Muscle layer of colon (tissue), 2 donors: Measurements from ENCODE around the gene TIGD7.
"Not testable (repeated sequence)": the region's sequence is repeated elsewhere in the genome, so short reads cannot be mapped to it uniquely, and the experiment has no call there.

Source experiments
- H3K27ac ChIP-seq: one replicate; pipeline ENCODE4 v1.7.0; 2013; ENCODE audit warnings: low read depth, mild to moderate bottlenecking, low read length, moderate library complexity
- H3K27me3 ChIP-seq, 2 donors: one replicate each; pipeline ENCODE4 v1.7.0; 2013; ENCODE audit warnings: low read length in 2 of 2, mild to moderate bottlenecking in 2 of 2; ENCODE audit not compliant: insufficient read depth in 2 of 2, control insufficient read depth in 1 of 2
- H3K36me3 ChIP-seq: one replicate; pipeline ENCODE4 v1.7.0; 2013; ENCODE audit warnings: mild to moderate bottlenecking, low read length; ENCODE audit not compliant: insufficient read depth
- H3K4me1 ChIP-seq: one replicate; pipeline ENCODE4 v1.7.0; 2013; ENCODE audit warnings: mild to moderate bottlenecking, low read length; ENCODE audit not compliant: insufficient read depth
- H3K4me3 ChIP-seq, 2 donors: one replicate each; pipeline ENCODE4 v1.7.0; 2013; ENCODE audit warnings: low read length in 2 of 2, low read depth in 1 of 2, mild to moderate bottlenecking in 1 of 2, moderate library complexity in 1 of 2
- H3K9ac ChIP-seq: one replicate; pipeline ENCODE4 v1.7.0; 2013; ENCODE audit warnings: low read length
- H3K9me3 ChIP-seq: one replicate; pipeline ENCODE4 v1.7.0; 2013; ENCODE audit warnings: mild to moderate bottlenecking, low read length
- donor health status: abdominal sarcoma.
- donor health status: Adenocarcinoma of cecum.

TIGD7 gene

DNA sequence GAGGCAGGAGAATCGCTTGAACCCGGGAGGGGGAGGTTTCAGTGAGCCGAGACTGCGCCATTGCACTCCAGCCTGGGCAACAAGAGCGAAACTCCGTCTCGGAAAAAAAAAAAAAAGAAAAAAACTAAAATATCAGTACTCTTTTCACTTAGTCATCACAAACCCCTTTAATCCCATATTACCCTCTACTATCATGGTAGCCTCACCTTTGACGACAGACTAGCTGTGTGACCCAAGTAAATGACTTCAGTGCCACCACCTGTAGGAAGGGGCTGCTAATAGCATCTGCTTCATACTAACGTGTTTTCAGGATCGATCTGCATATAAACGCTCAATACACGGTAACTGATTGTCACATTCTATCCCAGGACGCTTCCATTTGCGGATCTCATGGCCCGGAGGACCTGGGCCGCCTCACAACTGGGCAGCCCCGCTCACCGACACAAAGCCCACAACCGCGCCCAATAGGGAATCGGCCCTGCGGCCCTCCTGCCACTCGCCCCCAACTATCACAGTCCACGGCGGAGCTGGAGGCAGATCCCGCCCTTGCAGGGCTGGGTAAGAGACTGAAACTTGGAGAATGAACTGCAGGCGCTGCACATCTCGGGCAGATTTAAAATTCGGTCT, 23.0 kb downstream of the TIGD7 start:
- H3K27ac ChIP-seq = peak overlapping the region; percentile 87
- H3K27me3 ChIP-seq = no peaks in the 10 kb centered on the region
- peaks cover 28% of the 10 kb centered on the region for H3K4me1 ChIP-seq
- peak overlapping the region; percentile 85 for H3K9ac ChIP-seq
- H3K4me3 ChIP-seq = peak overlapping the region; percentile 73 to 93
- no peaks in the 10 kb centered on the region for H3K9me3 ChIP-seq
- H3K36me3 ChIP-seq = peaks cover 24% of the 10 kb centered on the region

DNA sequence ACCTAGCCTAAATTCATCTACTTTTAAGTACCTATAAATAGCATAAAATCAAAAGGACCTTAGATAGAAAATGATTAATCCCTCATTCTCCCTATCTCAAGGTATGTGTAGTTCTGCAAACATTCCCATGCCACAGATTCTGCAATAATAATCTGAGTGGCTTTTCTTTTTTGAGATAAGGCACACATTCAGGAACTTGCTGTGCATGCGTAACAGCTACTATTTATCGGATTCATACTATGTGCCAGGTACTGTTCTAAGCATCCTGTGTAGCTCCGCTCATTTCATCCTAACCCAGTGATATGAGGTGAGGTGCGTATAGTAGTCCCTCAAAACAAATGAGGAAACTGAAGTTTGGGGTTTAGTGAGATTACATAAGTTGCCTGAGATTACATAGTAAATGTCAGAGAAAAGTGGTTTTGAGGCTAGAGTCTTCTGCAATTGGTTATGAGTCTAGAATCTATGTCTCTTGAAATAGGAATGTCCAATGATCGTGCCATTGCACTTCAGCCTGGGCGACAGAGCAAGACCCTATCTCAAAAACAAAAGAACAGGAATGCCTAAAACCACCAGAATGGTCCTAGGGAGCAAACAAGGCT, 23.9 kb downstream of the TIGD7 start:
- no peaks in the 10 kb centered on the region for H3K9me3 ChIP-seq
- H3K9ac ChIP-seq = no peak overlapping the region
- H3K36me3 ChIP-seq = peaks cover 17% of the 10 kb centered on the region
- H3K27ac ChIP-seq = no peak overlapping the region
- no peak overlapping the region for H3K4me3 ChIP-seq
- peaks cover 28% of the 10 kb centered on the region for H3K4me1 ChIP-seq
- no peaks in the 10 kb centered on the region for H3K27me3 ChIP-seq

DNA sequence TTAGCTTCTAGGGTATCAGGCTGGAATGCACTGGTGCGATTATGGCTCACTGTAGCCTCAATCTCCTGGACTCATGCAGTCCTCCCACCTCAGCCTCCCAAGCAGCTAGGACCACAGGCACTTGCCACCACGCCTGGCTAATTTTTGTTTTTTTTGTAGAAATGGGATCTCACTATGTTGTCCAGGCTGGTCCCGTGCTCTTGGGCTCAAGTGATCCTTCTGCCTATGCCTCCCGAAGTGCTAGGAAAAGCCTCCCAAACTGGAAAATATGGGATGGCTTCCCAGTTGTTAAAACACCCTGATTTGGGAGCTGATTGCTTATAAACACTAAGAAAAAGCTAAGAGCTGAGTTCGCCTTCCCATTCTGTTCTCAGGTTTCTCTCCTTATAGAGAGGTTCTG, 28.6 kb downstream of the TIGD7 start:
- Histone ChIP-seq H3K36me3 (no peaks in the 10 kb centered on the region), H3K9ac (no peak overlapping the region), H3K4me3 (no peak overlapping the region), H3K27ac (no peak overlapping the region), H3K4me1 (peaks cover 3% of the 10 kb centered on the region), H3K27me3 (no peaks in the 10 kb centered on the region), H3K9me3 (no peaks in the 10 kb centered on the region)

DNA sequence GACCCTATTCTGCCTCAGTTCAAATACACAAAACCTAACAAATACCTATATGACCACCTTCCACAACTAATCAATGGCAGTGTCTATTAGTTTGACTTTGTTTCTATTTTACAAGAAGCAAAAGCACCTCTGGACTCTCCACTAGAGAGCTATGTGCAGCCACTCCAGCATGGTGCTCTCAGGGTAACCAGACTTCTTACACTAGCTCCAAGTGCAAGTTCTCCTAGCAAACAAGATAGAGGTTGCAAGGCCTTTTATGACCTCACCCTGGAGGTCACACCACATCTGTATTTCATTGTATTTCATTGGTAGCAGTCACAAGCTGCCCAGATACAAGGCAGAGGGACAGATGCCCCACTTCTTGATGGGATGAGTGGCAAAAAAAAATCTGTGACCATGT, 30.3 kb downstream of the TIGD7 start:
- no peaks in the 10 kb centered on the region for H3K9me3 ChIP-seq
- H3K27ac ChIP-seq = no peak overlapping the region
- H3K36me3 ChIP-seq = no peaks in the 10 kb centered on the region
- no peaks in the 10 kb centered on the region for H3K4me1 ChIP-seq
- H3K4me3 ChIP-seq = no peak overlapping the region
- no peaks in the 10 kb centered on the region for H3K27me3 ChIP-seq
- H3K9ac ChIP-seq = no peak overlapping the region

DNA sequence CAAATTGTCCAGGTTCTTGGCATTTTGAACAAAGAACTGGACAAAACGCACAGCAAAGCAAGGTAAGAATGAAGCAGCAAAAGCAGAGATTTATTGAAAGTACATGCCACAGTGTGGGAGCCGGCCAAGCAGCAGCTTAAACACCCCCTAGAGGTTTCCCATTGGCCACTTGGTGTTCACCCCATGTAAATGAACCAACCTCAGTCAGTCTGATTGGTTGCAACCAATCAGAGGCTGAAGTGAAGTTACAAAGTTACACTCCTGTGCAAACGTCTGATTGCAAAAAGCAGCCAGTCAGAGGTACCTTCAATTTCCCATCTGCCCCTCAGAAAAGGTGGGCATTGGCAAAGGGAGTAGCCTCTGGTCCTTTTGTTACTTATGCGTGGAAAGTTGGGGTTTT, 30.7 kb downstream of the TIGD7 start:
- Histone ChIP-seq H3K27me3 (no peaks in the 10 kb centered on the region), H3K4me1 (no peaks in the 10 kb centered on the region), H3K9me3 (no peaks in the 10 kb centered on the region), H3K4me3 (no peak overlapping the region), H3K9ac (no peak overlapping the region), H3K27ac (no peak overlapping the region), H3K36me3 (no peaks in the 10 kb centered on the region)

DNA sequence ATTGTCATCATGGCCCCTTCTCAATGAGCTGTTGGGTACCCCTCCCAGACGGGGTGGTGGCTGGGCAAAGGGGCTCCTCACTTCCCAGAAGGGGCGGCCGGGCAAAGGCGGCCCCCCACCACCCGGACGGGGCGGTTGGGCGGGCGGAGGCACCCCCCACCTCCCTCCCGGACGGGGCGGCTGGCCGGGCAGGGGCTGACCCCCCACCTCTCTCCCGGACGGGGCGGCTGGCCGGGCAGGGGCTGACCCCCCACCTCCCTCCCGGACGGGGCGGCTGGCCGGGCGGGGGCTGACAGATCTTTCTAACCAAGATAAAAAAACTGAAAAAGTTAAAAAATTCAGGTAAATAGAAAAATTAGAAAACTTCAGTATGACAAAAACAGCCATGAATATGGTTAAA, 33.9 kb downstream of the TIGD7 start:
- not testable (repeated sequence) for H3K4me1 ChIP-seq, H3K4me3 ChIP-seq, H3K9ac ChIP-seq, H3K36me3 ChIP-seq, H3K9me3 ChIP-seq, H3K27ac ChIP-seq, H3K27me3 ChIP-seq

DNA sequence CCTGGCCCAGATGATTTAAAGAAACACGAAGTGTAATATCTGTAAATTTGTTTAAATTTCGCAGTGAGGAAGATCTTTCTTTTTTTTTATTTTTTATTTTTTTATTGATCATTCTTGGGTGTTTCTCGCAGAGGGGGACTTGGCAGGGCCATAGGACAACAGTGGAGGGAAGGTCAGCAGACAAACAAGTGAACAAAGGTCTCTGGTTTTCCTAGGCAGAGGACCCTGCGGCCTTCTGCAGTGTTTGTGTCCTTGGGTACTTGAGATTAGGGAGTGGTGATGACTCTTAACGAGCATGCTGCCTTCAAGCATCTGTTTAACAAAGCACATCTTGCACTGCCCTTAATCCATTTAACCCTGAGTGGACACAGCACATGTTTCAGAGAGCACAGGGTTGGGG, 34.5 kb downstream of the TIGD7 start:
- not testable (repeated sequence) for H3K4me1 ChIP-seq, H3K4me3 ChIP-seq, H3K9me3 ChIP-seq, H3K9ac ChIP-seq, H3K36me3 ChIP-seq, H3K27ac ChIP-seq, H3K27me3 ChIP-seq

DNA sequence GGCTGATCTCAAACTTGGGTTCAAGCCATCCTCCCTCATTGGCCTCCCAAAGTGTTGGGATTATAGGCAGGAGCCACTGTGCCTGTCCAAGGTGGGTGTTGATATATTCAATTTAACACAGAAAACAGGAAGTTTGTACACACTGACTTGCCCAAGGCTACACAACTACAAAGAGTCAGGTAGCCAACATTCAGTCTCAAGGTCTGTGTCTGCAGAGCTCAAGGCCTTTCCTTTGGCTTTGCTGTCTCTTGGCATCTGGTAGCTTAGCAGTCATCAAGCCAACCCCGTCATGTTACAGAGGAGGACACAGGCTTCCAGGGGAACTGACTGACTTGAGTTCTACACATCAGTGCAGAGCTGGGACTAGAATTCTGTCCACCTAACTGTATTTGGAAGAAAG, 36.9 kb downstream of the TIGD7 start:
- H3K27ac ChIP-seq = no peak overlapping the region
- H3K9me3 ChIP-seq = no peaks in the 10 kb centered on the region
- no peaks in the 10 kb centered on the region for H3K27me3 ChIP-seq
- no peaks in the 10 kb centered on the region for H3K36me3 ChIP-seq
- H3K4me3 ChIP-seq = no peak overlapping the region
- no peak overlapping the region for H3K9ac ChIP-seq
- peaks cover 13% of the 10 kb centered on the region for H3K4me1 ChIP-seq

DNA sequence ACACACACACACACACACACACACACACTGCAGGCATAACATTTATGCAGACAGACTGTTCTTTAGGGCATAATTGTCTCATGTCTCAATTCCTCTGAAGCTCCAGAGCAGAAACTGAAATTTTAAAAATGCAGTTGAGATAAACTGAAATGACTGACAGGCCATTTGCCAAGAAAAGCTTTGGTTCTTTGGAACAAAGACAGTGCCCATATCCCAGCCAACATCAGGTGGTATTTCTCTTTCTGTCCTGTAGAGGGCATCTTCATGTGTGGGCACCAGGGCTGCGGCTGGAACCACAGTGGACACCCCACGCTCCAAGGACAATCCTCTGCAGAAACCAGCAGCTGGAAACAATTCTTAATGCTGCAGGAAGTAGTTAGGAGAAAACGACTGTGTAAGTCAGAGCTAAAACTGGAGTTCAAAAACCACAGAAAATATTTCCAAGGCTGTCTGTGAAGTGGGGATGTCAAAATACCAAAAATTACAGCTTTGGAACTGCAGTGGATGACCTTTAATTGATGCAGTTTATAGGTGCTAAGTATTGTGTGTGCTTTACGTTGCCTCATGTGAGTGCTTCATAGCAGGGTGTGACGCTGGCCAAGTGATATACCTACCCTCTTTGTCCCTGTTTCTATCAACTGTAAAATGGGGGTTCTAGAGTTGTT, 38.2 kb downstream of the TIGD7 start:
- H3K9ac ChIP-seq = no peak overlapping the region
- H3K9me3 ChIP-seq = no peaks in the 10 kb centered on the region
- no peaks in the 10 kb centered on the region for H3K36me3 ChIP-seq
- peaks cover 13% of the 10 kb centered on the region for H3K4me1 ChIP-seq
- H3K27me3 ChIP-seq = no peaks in the 10 kb centered on the region
- H3K4me3 ChIP-seq = no peak overlapping the region
- H3K27ac ChIP-seq = no peak overlapping the region

DNA sequence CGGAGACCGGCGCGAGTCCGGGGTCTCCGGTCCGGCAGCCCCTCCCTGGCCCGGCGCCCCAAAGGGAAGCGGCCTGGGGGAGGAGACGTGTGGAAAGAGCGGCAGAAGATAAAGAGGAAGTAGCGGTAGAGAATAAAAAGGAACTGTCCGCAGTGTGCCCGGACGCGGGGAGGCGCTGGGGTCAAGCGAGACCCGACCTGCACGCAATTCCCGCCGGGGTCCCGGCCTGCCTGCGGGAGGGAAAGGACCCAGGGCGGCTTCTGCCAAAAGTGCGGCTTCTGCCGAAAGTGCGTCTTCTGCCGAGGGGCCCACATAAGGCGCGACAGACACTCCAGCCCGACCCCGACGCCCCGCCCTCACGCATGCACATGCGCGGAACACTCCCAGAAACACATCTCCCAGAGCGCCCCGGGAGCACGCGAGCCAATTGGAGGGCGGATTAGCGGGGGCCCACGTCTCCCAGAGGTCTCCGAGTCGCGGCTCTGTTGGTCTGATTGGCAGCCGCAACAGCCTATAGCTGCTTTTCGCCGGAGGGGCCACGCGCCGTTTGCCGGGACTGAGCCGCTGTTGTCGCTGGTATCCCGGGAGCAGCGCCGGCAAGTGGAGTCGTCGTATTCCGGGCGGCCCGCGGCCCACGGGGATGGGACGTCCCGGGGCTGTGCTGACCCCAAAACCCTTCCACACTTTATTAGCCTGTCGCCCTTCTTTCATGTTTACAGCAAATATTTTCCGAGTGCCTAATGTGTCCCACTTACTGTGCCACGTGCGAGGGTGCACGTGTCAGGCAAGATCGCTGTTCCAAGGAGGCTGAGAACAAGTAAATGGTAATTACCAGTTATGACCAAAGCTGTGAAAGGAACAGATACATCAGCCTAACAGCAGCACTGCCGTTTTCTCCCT, 40.8 kb downstream of the TIGD7 start:
- Histone ChIP-seq H3K27me3 (no peaks in the 10 kb centered on the region), H3K9me3 (no peaks in the 10 kb centered on the region)

DNA sequence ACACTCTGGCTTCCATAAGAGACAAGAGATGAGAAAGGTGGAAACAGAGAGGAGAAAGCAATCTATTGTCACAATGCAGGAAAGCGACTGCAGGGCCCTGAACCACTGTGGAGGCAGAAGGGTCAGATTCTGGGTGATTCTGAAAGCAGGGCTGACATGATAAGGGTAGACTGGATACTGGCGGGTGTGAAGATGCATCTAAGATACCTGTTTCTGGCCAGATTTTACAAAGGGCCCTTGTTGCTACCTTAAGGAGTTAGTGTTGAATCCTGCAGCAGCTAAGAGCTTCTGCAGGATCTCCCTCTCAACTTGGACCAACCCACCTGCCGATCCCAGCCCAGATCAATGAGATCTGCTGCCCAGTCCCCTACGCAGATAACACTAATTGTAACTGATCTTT, 42.7 kb downstream of the TIGD7 start:
- H3K9me3 ChIP-seq = no peaks in the 10 kb centered on the region
- peaks cover 13% of the 10 kb centered on the region for H3K4me1 ChIP-seq
- no peak overlapping the region for H3K4me3 ChIP-seq
- H3K36me3 ChIP-seq = no peaks in the 10 kb centered on the region
- no peak overlapping the region for H3K9ac ChIP-seq
- no peaks in the 10 kb centered on the region for H3K27me3 ChIP-seq
- H3K27ac ChIP-seq = no peak overlapping the region

More for the DNA sequence above, 40.8 kb downstream of the TIGD7 start:
- Histone ChIP-seq H3K4me3 (peak overlapping the region; percentile 55 to 81), H3K27ac (peak overlapping the region; percentile 98), H3K36me3 (no peaks in the 10 kb centered on the region), H3K9ac (peak overlapping the region; percentile 61), H3K4me1 (peaks cover 13% of the 10 kb centered on the region)
